ENCODE results near the gene PTPN14.

GRCh38 chr1:214306269-214306668, 245.1 kb downstream of the PTPN14 start:
- no peak for TF ChIP-seq CTCF (IDR thresholded peaks at IDR 0.05; ENCODE audit: low read depth, low read length)
- TF ChIP-seq POLR2A (IDR thresholded peaks at IDR 0.05; ENCODE audit: extremely low read depth, insufficient read length), result no peak
- TF ChIP-seq MAX (IDR thresholded peaks at IDR 0.05; ENCODE audit: low read depth, low read length), result no peak

All from NB4 (cell line).